Epithelial cell of proximal tubule (primary cell): Measurements from ENCODE around the gene PLEKHA1. TPM values are rescaled to one million over a fixed set of nuclear protein-coding genes. Genes with fewer than 3 reads are reported as not detected.

ENCODE experiments used
- DNase-seq: peaks from one replicate; pipeline ENCODE4 v3.0.0-alpha.2; 2011; ENCODE audit warnings: low read depth
- H3K4me3 ChIP-seq: 2 replicates; pipeline ENCODE4 v1.5.1; 2011; ENCODE audit warnings: low read depth, mild to moderate bottlenecking, low read length
- total RNA-seq: library from RNA; depleted of rRNA; stranded (reverse); fragments of >200 nt; gene quantifications from 2 replicates; pipeline ENCODE4 v1.2.3, GENCODE V29; 2015
- TF ChIP-seq, protein P1 (sequence below): conservative IDR thresholded peaks from 2 replicates; pipeline ENCODE4 v1.5.1; 2012; ENCODE audit warnings: low read depth, mild to moderate bottlenecking, low read length

PLEKHA1 gene
- 58.5 and 84.6 TPM in 2 replicates for total RNA-seq

DNA sequence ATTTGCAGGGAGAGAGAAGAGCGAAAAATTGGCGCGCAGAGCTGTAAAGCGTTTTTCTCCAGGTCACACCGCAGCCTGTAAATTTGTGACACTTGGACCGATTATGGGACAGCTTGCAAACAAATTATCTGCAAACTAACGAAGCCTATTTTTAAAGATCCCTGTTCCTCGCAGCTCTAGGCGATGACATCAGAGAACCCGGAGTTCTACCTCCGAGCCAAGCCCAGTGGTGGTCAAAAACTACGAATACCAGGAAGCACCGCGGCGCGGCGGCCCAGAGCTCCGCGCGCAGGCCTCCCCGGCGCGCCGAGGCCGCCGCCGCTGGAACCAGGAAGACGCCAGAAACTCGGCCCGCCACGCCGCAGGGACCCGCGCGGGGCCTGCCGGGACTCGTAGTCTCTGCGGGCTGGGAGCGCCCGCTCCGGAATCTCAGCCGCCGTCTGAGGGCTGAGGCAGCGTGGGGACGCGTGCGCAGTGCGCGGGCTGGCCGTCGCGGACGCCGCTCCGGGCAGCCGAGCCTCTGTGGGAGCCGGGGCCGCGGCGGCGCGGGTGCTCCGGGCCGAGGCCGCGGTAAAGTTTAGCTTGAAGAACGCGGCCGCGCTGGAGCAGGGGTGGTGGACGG is at the start of gene PLEKHA1:
Gene PLEKHA1 (plus strand): TSS at position 472 of the 622 bp plus-strand sequence. CDS start 18,493 bp downstream, outside the sequence.
- no peak for DNase-seq
- TF ChIP-seq, protein P1, sequence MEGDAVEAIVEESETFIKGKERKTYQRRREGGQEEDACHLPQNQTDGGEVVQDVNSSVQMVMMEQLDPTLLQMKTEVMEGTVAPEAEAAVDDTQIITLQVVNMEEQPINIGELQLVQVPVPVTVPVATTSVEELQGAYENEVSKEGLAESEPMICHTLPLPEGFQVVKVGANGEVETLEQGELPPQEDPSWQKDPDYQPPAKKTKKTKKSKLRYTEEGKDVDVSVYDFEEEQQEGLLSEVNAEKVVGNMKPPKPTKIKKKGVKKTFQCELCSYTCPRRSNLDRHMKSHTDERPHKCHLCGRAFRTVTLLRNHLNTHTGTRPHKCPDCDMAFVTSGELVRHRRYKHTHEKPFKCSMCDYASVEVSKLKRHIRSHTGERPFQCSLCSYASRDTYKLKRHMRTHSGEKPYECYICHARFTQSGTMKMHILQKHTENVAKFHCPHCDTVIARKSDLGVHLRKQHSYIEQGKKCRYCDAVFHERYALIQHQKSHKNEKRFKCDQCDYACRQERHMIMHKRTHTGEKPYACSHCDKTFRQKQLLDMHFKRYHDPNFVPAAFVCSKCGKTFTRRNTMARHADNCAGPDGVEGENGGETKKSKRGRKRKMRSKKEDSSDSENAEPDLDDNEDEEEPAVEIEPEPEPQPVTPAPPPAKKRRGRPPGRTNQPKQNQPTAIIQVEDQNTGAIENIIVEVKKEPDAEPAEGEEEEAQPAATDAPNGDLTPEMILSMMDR, result no peak
- peak within 1 kb of the TSS; percentile 85 for H3K4me3 ChIP-seq

GRCh38 chr10:122325235-122325634 is 49.3 kb upstream of the PLEKHA1 start:
- DNase-seq, result no peak
- TF ChIP-seq, protein P1, result no peak
- H3K4me3 ChIP-seq, result no peak overlapping the region

DNA sequence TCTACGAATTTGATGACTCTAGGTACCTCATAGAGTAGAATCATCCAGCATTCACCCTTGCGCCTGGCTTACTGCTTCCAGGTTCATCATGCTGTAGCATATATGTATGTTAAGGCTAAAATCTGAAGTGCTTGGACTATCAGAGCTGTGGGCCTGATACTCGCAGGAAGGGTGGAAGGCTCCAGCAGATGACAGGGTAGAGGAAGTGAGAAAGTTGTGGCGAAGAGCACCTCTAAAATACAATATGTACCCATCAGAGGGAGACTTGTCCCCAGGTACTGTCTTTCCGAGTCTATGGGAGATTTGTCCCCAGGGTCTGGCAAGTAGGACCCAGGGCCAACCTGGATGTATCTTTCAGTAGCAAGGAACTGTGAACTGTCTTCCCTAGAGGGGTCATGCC is 48.1 kb upstream of the PLEKHA1 start:
- TF ChIP-seq, protein P1, result no peak
- DNase-seq, result no peak
- H3K4me3 ChIP-seq, result no peak overlapping the region

GRCh38 chr10:122326806-122327205 is 47.7 kb upstream of the PLEKHA1 start:
- TF ChIP-seq, protein P1, result no peak
- no peak for DNase-seq
- H3K4me3 ChIP-seq, result no peak overlapping the region

- no peak for DNase-seq
Observed at GRCh38 chr10:122327237-122328206, 47.0 kb upstream of the PLEKHA1 start.

GRCh38 chr10:122328676-122329075 is 45.8 kb upstream of the PLEKHA1 start:
- TF ChIP-seq, protein P1, result no peak
- H3K4me3 ChIP-seq, result no peak overlapping the region
- no peak for DNase-seq

More at GRCh38 chr10:122327237-122328206, 47.0 kb upstream of the PLEKHA1 start:
- H3K4me3 ChIP-seq, result no peak overlapping the region
- TF ChIP-seq, protein P1, result no peak
